ENCODE measurements around the gene NEU1. TPM values are rescaled to one million over a fixed set of nuclear protein-coding genes. Genes with fewer than 3 reads are reported as not detected.

Gene NEU1
- total and polyA plus RNA-seq, 4 donors = 27.6 to 42.4 (median 34.8) TPM

DNA sequence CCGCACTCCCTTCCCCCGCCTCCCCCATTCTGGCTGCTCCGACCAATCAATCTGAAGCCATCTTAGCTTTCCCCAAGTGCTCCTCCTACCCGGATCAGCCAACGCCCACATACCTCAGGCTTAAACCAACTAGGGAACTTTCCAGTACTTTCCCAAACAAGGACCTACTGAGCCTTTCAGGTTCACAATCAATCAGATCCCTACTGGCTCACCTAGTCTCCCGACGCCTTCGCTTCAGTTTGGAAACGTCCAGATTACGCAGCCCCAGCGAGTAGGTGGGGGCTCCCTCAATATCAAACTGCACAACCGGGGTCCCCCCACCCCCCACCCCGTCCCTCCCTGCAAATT, 48.0 kb downstream of the NEU1 start:
- Histone ChIP-seq H3K27me3 (ENCODE audit: control insufficient read depth in 4 of 4, insufficient read depth in 4 of 4, low read length in 3 of 4) (no peaks in the 10 kb centered on the region), H3K4me1 (ENCODE audit: control insufficient read depth in 4 of 4, insufficient read depth in 4 of 4, low read length in 3 of 4) (peaks cover under 1 to 15% (median 8%) of the 10 kb centered on the region in 4 donors), H3K27ac (ENCODE audit: low read depth in 1 of 2, low read length in 2 of 2) (peak overlapping the region; percentile 93 to 100), H3K36me3 (ENCODE audit: control insufficient read depth in 4 of 4, insufficient read depth in 3 of 4, low read depth in 1 of 4, low read length in 3 of 4) (no peaks in the 10 kb centered on the region), H3K9ac (ENCODE audit: low read depth in 1 of 2, low read length in 2 of 2) (peak overlapping the region; percentile 64 to 94), H3K4me3 (ENCODE audit: low read depth in 1 of 3, low read length in 3 of 3) (peak overlapping the region; percentile 33 to 49 (median 49)), H3K9me3 (ENCODE audit: control insufficient read depth in 4 of 4, low read length in 3 of 4) (no peaks in the 10 kb centered on the region)
- peak; percentile 84 for DNase-seq (ENCODE audit: low spot score)
- WGBS = under 1% methylated on average over 13 of the region's 13 CpGs
- TF ChIP-seq RAD21 (IDR thresholded peaks at IDR 0.05) (peak in 1 of 2 donors; percentile 30), RXRA (IDR thresholded peaks at IDR 0.05) (peak; percentile 53 to 64), FOXA1 (IDR thresholded peaks at IDR 0.05) (peak; percentile 48), JUND (IDR thresholded peaks at IDR 0.05) (peak in 1 of 2 donors; percentile 67), SP1 (IDR thresholded peaks at IDR 0.05) (peak; percentile 69), HNF4G (IDR thresholded peaks at IDR 0.05) (peak; percentile 43), FOXA2 (IDR thresholded peaks at IDR 0.05) (peak; percentile 20), EGR1 (IDR thresholded peaks at IDR 0.05; ENCODE audit: low read depth in 2 of 2) (peak; percentile 20 to 46), MAX (IDR thresholded peaks at IDR 0.05) (no peak), GABPA (IDR thresholded peaks at IDR 0.05 in 1 of 2, conservative IDR thresholded peaks at IDR 0.05 in 1 of 2) (peak in 1 of 2 donors; percentile 38), HNF4A (conservative IDR thresholded peaks at IDR 0.05) (peak; percentile 28 to 49), NR2F2 (IDR thresholded peaks at IDR 0.05) (no peak), YY1 (IDR thresholded peaks at IDR 0.05) (peak; percentile 84), REST (IDR thresholded peaks at IDR 0.05) (no peak), TAF1 (conservative IDR thresholded peaks at IDR 0.05) (peak; percentile 59)
- TF ChIP-seq, protein P1, sequence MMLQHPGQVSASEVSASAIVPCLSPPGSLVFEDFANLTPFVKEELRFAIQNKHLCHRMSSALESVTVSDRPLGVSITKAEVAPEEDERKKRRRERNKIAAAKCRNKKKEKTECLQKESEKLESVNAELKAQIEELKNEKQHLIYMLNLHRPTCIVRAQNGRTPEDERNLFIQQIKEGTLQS (IDR thresholded peaks at IDR 0.05) = no peak
- TF ChIP-seq, protein P2, sequence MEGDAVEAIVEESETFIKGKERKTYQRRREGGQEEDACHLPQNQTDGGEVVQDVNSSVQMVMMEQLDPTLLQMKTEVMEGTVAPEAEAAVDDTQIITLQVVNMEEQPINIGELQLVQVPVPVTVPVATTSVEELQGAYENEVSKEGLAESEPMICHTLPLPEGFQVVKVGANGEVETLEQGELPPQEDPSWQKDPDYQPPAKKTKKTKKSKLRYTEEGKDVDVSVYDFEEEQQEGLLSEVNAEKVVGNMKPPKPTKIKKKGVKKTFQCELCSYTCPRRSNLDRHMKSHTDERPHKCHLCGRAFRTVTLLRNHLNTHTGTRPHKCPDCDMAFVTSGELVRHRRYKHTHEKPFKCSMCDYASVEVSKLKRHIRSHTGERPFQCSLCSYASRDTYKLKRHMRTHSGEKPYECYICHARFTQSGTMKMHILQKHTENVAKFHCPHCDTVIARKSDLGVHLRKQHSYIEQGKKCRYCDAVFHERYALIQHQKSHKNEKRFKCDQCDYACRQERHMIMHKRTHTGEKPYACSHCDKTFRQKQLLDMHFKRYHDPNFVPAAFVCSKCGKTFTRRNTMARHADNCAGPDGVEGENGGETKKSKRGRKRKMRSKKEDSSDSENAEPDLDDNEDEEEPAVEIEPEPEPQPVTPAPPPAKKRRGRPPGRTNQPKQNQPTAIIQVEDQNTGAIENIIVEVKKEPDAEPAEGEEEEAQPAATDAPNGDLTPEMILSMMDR (IDR thresholded peaks at IDR 0.05; ENCODE audit: low read depth, low read length, missing input control) = no peak
- TF ChIP-seq, protein P3, sequence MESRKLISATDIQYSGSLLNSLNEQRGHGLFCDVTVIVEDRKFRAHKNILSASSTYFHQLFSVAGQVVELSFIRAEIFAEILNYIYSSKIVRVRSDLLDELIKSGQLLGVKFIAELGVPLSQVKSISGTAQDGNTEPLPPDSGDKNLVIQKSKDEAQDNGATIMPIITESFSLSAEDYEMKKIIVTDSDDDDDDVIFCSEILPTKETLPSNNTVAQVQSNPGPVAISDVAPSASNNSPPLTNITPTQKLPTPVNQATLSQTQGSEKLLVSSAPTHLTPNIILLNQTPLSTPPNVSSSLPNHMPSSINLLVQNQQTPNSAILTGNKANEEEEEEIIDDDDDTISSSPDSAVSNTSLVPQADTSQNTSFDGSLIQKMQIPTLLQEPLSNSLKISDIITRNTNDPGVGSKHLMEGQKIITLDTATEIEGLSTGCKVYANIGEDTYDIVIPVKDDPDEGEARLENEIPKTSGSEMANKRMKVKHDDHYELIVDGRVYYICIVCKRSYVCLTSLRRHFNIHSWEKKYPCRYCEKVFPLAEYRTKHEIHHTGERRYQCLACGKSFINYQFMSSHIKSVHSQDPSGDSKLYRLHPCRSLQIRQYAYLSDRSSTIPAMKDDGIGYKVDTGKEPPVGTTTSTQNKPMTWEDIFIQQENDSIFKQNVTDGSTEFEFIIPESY (IDR thresholded peaks at IDR 0.05) = peak; percentile 58
